HL-60 (cell line): Measurements from ENCODE around the gene CLTA.

Experiments used
- GABPA ChIP-seq: IDR thresholded peaks from 2 replicates; pipeline ENCODE4 v1.6.1; 2012; ENCODE audit warnings: low read depth
- POLR2AphosphoS5 ChIP-seq: IDR thresholded peaks from 2 replicates; pipeline ENCODE4 v1.6.1; 2012; ENCODE audit warnings: low read depth
- SPI1 ChIP-seq: IDR thresholded peaks from 2 replicates; pipeline ENCODE4 v1.6.1; 2012; ENCODE audit warnings: low read depth, mild to moderate bottlenecking, borderline replicate concordance
- TF ChIP-seq, protein P1 (sequence below): IDR thresholded peaks from one replicate; pipeline ENCODE4 v1.5.1; 2011; ENCODE audit warnings: low read length, control low read depth, inconsistent platforms; ENCODE audit not compliant: insufficient read depth
- TF ChIP-seq, protein P2 (sequence below): IDR thresholded peaks from 2 replicates; pipeline ENCODE4 v1.6.1; 2012; ENCODE audit warnings: low read depth; ENCODE audit not compliant: insufficient replicate concordance

DNA sequence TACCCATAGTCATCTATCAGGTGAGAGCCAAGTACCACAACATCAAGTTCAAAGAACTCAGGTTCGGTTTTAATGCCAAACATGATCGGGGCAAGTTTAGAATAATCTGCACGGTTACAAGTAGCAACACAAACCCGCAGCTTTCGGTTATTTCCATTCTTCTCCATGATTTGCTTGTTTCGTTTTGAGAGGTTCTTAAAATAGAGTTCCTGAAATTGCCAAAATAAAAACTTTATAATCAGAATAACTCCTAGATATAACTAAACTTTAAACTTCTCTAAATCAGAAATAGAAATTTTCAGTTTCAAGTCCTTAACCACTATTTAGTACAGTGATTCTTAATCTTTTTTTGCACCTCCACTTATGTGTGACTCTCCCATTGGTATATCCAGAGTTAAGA lies 58.5 kb downstream of the CLTA start:
- TF ChIP-seq, protein P1, sequence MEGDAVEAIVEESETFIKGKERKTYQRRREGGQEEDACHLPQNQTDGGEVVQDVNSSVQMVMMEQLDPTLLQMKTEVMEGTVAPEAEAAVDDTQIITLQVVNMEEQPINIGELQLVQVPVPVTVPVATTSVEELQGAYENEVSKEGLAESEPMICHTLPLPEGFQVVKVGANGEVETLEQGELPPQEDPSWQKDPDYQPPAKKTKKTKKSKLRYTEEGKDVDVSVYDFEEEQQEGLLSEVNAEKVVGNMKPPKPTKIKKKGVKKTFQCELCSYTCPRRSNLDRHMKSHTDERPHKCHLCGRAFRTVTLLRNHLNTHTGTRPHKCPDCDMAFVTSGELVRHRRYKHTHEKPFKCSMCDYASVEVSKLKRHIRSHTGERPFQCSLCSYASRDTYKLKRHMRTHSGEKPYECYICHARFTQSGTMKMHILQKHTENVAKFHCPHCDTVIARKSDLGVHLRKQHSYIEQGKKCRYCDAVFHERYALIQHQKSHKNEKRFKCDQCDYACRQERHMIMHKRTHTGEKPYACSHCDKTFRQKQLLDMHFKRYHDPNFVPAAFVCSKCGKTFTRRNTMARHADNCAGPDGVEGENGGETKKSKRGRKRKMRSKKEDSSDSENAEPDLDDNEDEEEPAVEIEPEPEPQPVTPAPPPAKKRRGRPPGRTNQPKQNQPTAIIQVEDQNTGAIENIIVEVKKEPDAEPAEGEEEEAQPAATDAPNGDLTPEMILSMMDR: no peak
- TF ChIP-seq, protein P2, sequence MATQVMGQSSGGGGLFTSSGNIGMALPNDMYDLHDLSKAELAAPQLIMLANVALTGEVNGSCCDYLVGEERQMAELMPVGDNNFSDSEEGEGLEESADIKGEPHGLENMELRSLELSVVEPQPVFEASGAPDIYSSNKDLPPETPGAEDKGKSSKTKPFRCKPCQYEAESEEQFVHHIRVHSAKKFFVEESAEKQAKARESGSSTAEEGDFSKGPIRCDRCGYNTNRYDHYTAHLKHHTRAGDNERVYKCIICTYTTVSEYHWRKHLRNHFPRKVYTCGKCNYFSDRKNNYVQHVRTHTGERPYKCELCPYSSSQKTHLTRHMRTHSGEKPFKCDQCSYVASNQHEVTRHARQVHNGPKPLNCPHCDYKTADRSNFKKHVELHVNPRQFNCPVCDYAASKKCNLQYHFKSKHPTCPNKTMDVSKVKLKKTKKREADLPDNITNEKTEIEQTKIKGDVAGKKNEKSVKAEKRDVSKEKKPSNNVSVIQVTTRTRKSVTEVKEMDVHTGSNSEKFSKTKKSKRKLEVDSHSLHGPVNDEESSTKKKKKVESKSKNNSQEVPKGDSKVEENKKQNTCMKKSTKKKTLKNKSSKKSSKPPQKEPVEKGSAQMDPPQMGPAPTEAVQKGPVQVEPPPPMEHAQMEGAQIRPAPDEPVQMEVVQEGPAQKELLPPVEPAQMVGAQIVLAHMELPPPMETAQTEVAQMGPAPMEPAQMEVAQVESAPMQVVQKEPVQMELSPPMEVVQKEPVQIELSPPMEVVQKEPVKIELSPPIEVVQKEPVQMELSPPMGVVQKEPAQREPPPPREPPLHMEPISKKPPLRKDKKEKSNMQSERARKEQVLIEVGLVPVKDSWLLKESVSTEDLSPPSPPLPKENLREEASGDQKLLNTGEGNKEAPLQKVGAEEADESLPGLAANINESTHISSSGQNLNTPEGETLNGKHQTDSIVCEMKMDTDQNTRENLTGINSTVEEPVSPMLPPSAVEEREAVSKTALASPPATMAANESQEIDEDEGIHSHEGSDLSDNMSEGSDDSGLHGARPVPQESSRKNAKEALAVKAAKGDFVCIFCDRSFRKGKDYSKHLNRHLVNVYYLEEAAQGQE: no peak
- TF ChIP-seq POLR2AphosphoS5: no peak
- no peak for TF ChIP-seq GABPA
- TF ChIP-seq SPI1: no peak
